ENCODE measurements around the gene WASF1.
"Not testable (repeated sequence)": the region's sequence is repeated elsewhere in the genome, so short reads cannot be mapped to it uniquely, and the experiment has no call there.

WASF1 gene

DNA sequence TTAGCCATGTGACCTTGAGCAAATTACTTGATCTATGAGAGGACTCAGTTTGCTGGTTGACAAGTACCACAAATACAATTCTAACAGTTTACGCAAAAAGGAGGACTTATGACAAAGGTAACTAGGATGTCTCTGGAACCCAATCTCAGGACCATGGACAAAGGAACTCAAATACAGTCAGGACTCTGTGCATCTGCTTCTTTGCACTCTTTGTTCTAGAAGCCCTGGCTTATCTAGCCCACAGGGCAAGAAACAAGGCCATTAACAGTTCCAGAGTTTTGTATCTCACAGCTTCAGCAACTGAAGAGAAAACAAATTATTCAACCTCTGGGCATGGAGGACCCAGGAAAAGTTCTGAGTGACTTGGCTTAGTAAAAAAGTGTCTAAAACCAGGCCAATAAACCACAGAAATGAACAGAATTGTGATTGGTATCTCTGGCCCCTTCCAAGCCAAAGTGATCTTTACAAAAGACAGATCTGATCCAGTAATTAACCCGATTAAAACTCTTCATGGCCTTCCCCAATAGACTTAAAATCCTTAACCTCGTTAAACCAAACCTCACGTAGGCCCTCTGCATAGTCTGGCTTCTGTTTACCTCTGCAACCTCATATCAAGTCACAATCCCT is 5.9 kb downstream of the WASF1 start:
- DNase-seq (ENCODE audit: low spot score) = no peak

DNA sequence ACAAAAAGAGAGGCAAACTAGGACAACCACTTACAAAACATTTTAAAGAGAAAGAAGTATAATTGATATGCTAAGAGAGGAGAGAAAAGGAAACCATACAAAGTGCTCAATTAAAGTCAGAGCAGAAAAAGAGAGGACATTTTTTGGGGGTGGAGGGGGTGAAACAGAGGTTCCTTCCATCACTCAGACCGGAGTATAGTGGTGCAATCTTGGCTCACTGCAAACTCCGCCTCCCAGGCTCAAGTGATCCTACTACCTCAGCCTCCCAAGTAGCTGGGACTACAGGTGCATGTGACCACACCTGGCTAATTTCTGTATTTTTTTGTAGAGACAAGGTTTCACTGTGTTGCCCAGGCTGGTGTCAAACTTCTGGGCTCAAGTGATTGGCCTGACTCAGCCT is 9.4 kb downstream of the WASF1 start:
- DNase-seq (ENCODE audit: low spot score) = no peak

DNA sequence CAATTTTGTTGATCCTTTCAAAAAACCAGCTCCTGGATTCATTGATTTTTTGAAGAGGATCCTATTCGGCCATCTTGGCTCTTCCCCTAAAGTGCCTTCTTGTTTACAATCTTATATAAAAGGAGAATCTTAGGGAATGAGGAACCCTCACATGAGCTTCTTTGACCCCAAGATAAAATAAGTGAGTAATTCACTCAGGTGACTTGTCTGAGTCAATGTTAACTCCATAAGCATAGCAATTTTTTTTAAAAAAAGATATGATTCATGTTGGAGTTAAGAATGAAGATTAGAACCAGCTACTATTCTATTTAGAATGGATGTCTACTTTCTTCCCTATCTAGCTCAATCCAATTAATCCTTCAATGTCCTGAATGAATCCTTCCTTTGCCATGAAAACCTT is 21.0 kb downstream of the WASF1 start:
- no peak for DNase-seq (ENCODE audit: low spot score)

DNA sequence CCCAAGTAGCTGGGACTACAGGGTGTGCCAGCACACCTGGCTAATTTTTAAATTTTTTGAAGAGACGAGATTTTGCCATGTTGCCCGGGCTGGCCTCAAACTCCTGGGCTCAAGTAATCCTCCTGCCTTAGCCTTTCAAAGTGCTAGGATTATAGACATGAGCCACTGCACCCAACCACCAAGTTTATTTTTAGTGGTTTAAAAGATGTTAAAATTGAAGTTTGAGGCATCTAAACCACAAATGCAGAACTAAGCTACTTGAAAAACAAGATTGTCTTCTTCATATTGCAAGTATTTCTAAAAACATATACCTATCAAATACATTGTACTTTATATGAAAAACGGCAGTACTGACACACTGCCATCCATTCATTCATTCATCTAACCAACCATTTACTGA is 31.6 kb downstream of the WASF1 start:
- no peak for DNase-seq (ENCODE audit: low spot score)

DNA sequence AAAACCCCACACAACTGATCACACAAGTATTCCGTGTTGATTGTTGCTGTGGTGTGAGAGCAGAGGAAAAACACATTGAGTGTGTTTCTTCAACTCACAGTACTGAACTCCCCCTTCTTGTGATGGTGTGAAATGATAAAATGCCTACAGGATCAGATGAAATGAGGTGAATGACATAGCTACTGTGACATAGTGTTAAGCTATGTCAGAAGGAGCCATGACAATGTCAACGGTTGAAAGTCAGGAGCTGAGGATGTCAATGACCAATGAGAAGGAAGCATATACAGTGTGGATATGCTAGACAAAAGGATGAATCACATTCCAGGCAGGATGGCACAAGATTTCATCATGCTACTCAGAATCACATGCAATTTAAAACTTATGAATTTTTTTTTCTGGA is 38.8 kb downstream of the WASF1 start:
- no peak for DNase-seq (ENCODE audit: low spot score)

- DNase-seq (ENCODE audit: low spot score) = no peak
Observed at GRCh38 chr6:110139052-110139451, 40.4 kb downstream of the WASF1 start.

DNA sequence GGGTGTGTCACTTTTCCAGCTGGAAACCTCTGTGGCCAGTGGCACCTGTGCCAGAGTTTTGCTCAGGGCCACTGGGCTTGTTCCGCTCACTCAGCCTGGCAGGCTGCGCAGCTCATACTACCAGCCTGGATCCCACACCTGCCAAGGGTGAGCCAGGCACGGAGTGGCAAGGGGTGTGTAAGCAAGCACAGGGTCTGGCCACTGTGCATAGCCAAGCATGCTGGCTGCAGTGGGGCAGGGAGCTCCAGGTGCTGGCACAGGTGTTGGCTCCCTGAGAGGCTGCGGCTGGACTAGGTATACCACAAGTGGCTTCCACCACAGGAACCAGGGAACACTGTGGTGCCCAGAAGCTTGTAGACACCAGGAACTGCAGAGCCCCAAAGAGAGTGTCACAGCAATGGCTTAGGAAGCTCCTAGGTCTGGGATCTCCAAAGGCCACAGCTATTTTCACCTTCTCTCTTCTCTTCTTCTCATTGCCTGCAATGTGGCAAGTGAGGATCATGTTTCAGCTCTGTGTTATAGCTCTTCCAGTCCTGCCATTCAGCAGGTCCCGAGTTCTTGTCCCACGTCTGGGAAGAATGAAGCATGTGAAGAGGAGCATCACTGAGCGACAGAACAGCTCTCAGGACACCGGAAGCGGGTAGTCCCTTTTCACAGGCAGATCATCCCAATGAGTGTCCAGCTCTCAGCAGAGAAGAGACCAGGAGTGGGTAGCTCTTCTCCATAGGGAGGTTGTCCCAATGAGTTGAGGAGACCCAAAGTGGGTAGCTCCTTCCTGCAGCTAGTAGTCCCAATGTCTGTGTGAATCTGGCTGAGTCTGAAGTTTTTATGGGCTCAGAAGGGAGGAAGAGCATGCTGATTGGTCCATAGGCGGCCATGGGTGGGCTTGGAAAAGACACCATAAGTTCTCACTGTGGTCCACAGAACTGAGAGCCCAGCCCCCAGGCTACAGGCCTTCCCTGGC is 41.3 kb downstream of the WASF1 start:
- DNase-seq (ENCODE audit: low spot score) = no peak

- DNase-seq (ENCODE audit: low spot score) = no peak
Observed at GRCh38 chr6:110130362-110130761, 49.1 kb downstream of the WASF1 start.

DNA sequence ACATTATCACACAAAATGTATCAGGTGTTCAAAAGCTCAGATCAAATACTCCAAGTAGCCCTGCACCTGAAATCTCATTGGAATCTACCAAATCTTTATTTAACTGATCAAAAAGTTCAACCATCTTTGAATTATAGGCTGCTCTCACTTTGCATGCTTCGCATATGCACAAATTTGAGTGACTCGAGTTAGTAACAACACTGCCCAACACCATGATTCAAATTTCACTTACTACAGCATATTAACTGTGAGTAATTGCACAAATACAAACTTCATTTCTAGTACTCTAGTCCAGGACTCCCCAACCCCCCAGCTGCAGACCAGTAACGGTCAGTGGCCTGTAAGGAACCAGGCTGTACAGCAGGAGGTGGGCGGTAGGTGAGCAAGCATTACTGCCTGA is 51.1 kb downstream of the WASF1 start:
- no peak for DNase-seq (ENCODE audit: low spot score)

DNA sequence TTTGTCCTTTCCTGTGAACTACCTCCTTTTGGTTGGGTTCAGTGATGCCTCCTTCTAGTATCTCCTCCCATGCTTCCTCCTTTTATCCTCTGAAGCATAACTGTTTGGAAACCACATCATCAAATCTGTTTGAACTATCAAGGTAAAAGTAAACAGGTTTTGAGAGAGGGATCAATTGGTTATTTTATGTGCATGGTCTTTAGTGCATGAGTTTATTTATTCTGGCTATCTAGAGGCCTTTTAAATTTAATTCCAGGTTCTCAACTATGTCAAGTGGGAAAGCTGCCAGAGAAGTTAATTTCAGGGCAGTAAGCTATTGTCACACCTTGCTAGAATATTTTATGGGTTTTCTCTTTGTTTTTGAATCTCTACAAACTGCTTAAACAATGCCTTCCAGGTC is 54.1 kb downstream of the WASF1 start:
- DNase-seq (ENCODE audit: low spot score) = no peak

- DNase-seq (ENCODE audit: low spot score) = not testable (repeated sequence)
Observed at GRCh38 chr6:110121655-110122054, 57.8 kb downstream of the WASF1 start.

GRCh38 chr6:110116258-110116657 is 63.2 kb downstream of the WASF1 start:
- DNase-seq (ENCODE audit: low spot score) = no peak

GRCh38 chr6:110114004-110114403 is 65.5 kb downstream of the WASF1 start:
- DNase-seq (ENCODE audit: low spot score) = no peak

DNA sequence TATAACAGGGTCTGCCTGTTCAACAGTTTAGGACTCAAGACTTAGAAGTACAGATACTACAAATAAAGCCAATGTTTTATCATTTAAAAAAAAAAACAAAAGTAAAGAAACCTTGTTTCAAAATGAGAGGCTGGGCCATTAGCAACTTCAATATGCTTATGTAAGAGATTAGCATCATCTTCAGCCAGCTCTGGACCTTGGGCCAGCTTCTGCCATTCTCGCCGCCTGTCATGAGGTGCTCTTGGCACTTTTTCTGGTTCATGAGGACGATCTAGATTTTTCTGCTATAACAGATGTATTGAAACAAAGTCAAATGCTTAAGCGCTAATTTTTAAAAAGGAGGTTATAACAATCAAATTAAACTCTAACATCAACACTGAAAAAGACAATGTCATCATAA is 74.2 kb downstream of the WASF1 start:
- no peak for DNase-seq (ENCODE audit: low spot score)

GRCh38 chr6:110103260-110103659 is 76.2 kb downstream of the WASF1 start:
- DNase-seq (ENCODE audit: low spot score) = no peak

DNA sequence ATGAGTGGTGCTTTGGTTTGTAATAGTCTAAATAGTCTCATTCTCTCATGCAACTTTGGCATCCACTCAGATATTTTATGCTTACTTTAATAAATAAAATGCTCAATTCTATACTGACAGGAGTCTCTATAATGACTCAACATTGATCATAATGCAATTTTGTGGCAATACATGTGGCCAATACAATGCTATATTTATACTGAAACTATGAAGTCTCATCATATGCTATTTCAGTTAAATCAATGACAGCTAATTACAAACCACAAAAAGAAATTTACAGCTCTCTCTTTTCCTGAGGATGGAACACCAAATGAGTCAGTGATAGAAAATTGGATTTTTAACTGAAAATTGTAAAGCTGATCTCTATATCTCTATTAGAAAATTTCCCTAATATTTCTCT is 77.1 kb downstream of the WASF1 start:
- DNase-seq (ENCODE audit: low spot score) = no peak

- DNase-seq (ENCODE audit: low spot score) = no peak
Observed at GRCh38 chr6:110101885-110102284, 77.6 kb downstream of the WASF1 start.

DNA sequence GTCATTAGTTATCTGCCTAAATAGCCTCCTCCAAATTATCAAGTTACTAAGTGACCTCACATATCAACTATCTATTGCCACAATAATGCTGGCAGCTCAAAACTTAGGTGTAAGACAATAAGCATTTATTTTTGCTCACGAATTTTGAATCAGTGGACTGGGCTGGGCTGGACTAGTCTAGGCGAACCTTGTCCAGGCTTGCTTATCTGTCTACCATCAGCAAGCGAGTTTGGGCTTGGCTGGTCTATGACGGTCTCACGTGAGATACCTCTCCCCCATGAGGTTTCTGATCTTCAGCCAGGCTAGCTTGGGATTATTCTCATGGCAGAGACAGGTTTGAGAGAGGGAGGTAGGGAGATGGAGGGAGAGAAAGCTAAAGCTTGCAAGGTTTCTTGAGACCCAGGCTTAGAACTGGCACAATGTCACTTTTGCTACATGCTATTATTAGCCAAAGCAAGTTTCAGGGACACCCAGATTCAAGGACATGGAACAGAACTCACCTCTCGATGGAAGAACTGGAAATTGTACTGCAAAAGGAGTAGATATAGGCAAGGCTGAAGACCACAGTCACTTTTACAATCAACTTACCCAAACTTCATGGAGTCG is 80.9 kb downstream of the WASF1 start:
- DNase-seq (ENCODE audit: low spot score) = no peak

- DNase-seq (ENCODE audit: low spot score) = no peak
Observed at GRCh38 chr6:110097443-110097842, 82.0 kb downstream of the WASF1 start.

DNA sequence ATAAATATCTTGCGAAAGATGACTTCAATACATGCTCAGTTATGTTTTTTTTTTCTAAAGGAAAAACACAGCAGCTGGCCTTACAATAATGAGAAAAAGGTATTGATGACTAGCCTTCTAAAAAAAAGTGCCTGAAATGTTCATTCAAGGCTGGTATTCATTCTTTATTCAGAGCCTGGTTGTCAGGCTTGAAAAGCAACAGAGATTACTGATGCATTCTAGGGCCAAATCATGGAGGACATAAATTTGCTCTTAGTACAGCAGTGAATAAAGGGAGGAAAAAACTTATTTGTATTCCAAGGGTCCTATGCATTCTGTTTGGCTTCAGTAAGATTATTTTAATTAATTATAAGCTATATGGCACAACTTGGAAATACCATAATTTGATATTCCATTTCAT is 83.5 kb downstream of the WASF1 start:
- DNase-seq (ENCODE audit: low spot score) = no peak

- no peak for DNase-seq (ENCODE audit: low spot score)
Observed at GRCh38 chr6:110095101-110095500, 84.4 kb downstream of the WASF1 start.

GRCh38 chr6:110093981-110094380 is 85.5 kb downstream of the WASF1 start:
- DNase-seq (ENCODE audit: low spot score) = no peak

- DNase-seq (ENCODE audit: low spot score) = no peak
Observed at GRCh38 chr6:110090876-110091275, 88.6 kb downstream of the WASF1 start.
